GM12872 (cell line): Measurements from ENCODE around the gene C6orf62.

Experiments used
- CTCF ChIP-seq: IDR thresholded peaks from 3 replicates; pipeline ENCODE4 v1.5.1; 2011; ENCODE audit warnings: low read depth, mild to moderate bottlenecking, low read length, moderate library complexity; ENCODE audit not compliant: insufficient read depth

Gene C6orf62

GRCh38 chr6:24658573-24659560, 60.1 kb downstream of the C6orf62 start:
- no peak for TF ChIP-seq CTCF

DNA sequence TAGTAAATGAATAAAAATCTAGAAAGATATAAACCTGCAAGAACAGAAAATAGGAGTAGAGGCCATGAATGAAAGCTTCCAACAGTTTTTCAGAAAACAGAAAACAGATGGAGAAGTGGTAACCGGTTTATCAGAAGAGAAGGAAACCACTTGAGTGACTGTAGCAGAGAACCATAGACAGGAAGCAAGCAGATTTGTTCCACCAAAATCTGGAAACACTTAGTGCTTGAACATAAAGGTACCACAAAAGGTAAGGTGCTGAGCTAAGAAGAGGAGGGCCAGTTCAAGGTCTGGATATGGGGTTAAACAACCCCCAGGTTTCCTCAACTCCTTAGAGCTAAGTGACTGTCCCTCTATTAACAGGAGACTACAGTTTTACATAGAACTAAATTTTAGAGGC, 63.7 kb downstream of the C6orf62 start:
- no peak for TF ChIP-seq CTCF
